MV-4-11 (cell line): ENCODE measurements around the gene ANKRD33B.
"Not testable (repeated sequence)": the region's sequence is repeated elsewhere in the genome, so short reads cannot be mapped to it uniquely, and the experiment has no call there.

ENCODE experiments used
- DNase-seq: peaks from one replicate; lab custom pipeline; 2025; lab: John Stamatoyannopoulos, UW

The ANKRD33B gene

GRCh38 chr5:10559151-10559550 is 4.7 kb upstream of the ANKRD33B start:
- no peak for DNase-seq

GRCh38 chr5:10559871-10560270 is 4.0 kb upstream of the ANKRD33B start:
- no peak for DNase-seq

GRCh38 chr5:10562201-10563109 is 1.4 kb upstream of the ANKRD33B start:
- peak; percentile 58 for DNase-seq

GRCh38 chr5:10563110-10563944 is 543 bp upstream of the ANKRD33B start:
- no peak for DNase-seq

- no peak for DNase-seq
These were observed 1.2 kb downstream of the ANKRD33B start for GRCh38 chr5:10564838-10565784.

GRCh38 chr5:10565785-10566542 is 2.1 kb downstream of the ANKRD33B start:
- DNase-seq: no peak

GRCh38 chr5:10566543-10567068 is 2.7 kb downstream of the ANKRD33B start:
- no peak for DNase-seq

- peak; percentile 38 for DNase-seq
These were observed 3.3 kb downstream of the ANKRD33B start for GRCh38 chr5:10567121-10567591.

- DNase-seq: no peak
These were observed 4.0 kb downstream of the ANKRD33B start for GRCh38 chr5:10567781-10568321.

GRCh38 chr5:10570540-10570939 is 6.7 kb downstream of the ANKRD33B start:
- not testable (repeated sequence) for DNase-seq

- no peak for DNase-seq
These were observed 8.6 kb downstream of the ANKRD33B start for GRCh38 chr5:10572451-10572850.

- peak; percentile 47 for DNase-seq
These were observed 9.7 kb downstream of the ANKRD33B start for GRCh38 chr5:10573487-10574145.

GRCh38 chr5:10574879-10575278 is 11.0 kb downstream of the ANKRD33B start:
- not testable (repeated sequence) for DNase-seq

- DNase-seq: peak; percentile 4
These were observed 12.4 kb downstream of the ANKRD33B start for GRCh38 chr5:10576121-10576789.

GRCh38 chr5:10576790-10577189 is 12.9 kb downstream of the ANKRD33B start:
- DNase-seq: no peak

- DNase-seq: peak; percentile 94
These were observed 13.8 kb downstream of the ANKRD33B start for GRCh38 chr5:10577371-10578292.

- DNase-seq: no peak
These were observed 14.4 kb downstream of the ANKRD33B start for GRCh38 chr5:10578293-10578665.

GRCh38 chr5:10578869-10579268 is 15.0 kb downstream of the ANKRD33B start:
- peak; percentile 48 for DNase-seq
